Measurements from ENCODE around the gene CFL1.

The CFL1 gene

GRCh38 chr11:65809496-65809895 lies 48.5 kb downstream of the CFL1 start:
- no peak for DNase-seq (ENCODE audit: low read depth in 2 of 3, low spot score in 2 of 3)

GRCh38 chr11:65808744-65809341 lies 49.1 kb downstream of the CFL1 start:
- no peak for DNase-seq (ENCODE audit: low read depth in 2 of 3, low spot score in 2 of 3)

- DNase-seq (ENCODE audit: low read depth in 2 of 3, low spot score in 2 of 3), result no peak
Measured at GRCh38 chr11:65806979-65807378, 51.0 kb downstream of the CFL1 start.

All from activated CD8-positive, alpha-beta memory T cell treated with anti-CD3 and anti-CD28 coated beads for 48 hours (primary cell).